GM12892 (cell line): Measurements from ENCODE around the gene TRPM4.

Source experiments
- POLR2A ChIP-seq: IDR thresholded peaks from 2 replicates; pipeline ENCODE4 v1.6.1; 2011; ENCODE audit warnings: low read depth, low read length, control low read depth
- POLR2AphosphoS5 ChIP-seq: IDR thresholded peaks from 2 replicates; pipeline ENCODE4 v1.6.1; 2011; ENCODE audit warnings: low read depth, low read length, control low read depth

DNA sequence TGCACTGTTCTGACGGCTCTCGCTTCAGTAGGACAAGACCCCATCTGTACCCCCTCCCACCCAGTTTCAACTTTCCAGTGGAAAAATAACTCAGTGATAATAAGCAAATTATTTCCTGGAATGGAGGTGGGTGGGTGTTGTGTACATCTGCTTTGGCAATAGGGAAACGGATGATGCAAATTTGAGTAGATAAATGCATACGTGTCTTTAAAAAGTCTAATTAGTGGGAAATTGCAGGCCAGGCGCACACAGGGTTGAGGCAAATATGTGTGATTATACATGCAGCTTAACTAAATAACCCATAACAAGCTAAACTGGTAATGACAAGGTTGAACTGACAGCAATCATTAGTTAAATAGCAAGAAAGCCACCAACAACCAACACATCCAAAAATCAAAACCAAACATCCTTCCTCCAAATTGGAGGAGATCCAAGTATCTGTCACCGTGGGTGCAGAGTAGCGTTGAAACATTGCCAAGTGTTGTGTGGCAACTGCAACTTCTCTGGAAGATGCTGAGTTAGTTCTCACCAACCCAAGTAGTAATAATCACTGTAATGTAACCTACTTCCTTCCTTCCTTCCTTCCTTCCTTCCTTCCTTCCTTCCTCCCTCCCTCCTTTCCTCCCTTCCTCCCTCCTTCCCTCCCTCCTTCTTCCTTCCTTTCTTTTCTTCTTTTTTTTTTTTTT lies 54.6 kb downstream of the TRPM4 start:
- TF ChIP-seq POLR2A (no peak), POLR2AphosphoS5 (no peak)
